Measurements from ENCODE around the gene CYP2A7.
"Not testable (repeated sequence)": the region's sequence is repeated elsewhere in the genome, so short reads cannot be mapped to it uniquely, and the experiment has no call there.

Gene CYP2A7

DNA sequence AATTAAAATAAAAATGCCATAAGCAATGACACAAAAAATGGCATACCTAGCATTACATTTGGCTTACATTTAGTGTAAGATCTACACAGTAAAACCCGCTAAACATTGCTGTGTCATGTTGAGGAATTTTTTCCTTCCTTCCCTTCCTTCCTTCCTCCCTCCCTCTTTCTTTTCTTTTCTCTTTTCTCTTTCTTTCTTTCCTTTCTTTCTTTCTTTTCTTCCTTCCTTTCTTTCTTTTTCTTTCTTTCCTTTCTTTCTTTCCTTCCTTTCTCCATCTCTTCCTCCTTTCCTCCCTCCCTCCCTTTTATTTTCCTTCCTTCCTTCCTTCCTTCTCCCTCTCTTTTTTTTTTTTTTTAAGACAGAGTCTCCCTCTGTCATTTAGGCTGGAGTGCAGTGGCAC is 43.6 kb downstream of the CYP2A7 start:
- not testable (repeated sequence) for DNase-seq

DNA sequence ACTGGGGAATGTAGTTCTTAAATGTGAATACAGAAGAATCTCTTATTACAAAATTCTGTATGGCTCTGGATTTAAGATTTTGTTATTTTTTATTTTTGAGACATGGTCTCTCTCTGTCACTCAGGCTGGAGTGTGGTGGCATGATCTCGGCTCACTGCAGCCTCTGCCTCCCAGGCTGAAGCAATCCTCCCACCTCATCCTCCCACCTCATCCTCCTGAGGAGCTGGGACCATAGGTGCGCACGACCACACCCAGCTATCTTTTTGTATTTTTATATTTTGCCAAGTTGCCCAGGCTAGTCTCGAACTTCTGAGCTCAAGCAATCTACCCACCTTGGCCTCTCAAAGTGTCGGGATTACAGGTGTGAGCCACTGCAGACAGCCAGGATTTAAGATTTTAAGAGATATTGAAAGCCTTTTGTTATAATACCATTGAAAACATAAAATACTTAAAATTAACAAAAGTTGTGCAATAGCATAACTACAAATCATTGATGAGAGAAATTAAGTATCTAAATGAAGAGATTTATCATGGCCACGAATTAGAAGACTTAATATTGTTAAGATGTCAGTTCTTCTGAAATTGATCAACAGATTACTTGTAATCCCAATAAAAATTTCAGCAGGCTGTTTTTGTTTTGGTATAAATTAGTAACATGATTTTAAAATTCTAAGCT is 45.1 kb downstream of the CYP2A7 start:
- DNase-seq, result no peak

DNA sequence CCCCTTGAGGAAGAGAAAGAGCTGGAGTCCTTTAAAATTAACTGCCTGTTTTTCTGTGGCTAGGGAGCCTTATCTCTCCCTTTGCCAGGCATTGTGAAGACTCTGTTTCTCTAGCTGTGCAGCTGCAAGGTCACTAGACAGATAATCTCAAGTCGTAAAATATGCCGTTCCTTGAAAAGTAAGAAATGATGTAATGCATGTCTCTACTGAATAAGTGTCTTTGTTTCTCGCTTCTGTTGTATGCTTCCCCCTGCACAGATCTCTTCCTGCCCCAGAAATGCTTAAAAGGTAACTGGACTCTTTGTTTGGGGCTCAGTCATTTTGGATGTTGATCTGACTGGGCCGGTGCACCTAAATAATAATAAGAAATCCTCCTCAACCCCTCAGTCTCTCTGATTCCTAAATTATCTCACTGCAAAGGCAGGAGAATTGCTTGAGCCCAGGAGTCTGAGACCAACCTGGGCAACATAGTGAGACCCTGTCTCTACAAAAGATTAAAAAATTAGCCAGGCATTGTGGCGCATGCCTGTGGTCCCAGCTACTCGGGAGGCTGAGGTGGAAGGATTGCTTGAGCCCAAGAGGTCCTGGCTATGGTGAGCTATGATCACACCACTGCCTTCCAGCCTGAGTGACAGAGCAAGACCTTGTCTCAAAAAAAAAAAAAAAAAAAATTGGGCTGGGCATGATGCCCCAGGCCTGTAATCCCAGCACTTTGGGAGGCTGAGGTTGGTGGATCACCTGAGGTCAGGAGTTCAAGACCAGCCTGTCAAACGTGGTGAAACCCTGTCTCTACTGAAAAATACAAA is 48.1 kb downstream of the CYP2A7 start:
- DNase-seq, result not testable (repeated sequence)

DNA sequence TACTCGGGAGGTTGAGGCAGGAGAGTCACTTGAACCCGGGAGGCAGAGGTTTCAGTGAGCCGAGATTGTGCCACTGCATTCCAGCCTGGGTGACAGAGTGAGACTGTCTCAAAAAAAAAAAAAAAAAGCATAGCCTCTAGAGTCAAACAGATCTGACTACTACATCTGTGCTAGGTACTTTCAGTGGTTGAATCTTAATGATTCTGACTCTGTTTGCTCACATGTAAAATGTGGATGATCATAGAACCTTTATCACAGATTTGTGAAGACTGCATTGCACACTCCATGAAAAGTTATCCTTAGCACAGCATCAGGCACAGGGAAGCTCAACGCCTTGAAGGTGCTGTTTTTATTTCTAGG is 49.6 kb downstream of the CYP2A7 start:
- not testable (repeated sequence) for DNase-seq

DNA sequence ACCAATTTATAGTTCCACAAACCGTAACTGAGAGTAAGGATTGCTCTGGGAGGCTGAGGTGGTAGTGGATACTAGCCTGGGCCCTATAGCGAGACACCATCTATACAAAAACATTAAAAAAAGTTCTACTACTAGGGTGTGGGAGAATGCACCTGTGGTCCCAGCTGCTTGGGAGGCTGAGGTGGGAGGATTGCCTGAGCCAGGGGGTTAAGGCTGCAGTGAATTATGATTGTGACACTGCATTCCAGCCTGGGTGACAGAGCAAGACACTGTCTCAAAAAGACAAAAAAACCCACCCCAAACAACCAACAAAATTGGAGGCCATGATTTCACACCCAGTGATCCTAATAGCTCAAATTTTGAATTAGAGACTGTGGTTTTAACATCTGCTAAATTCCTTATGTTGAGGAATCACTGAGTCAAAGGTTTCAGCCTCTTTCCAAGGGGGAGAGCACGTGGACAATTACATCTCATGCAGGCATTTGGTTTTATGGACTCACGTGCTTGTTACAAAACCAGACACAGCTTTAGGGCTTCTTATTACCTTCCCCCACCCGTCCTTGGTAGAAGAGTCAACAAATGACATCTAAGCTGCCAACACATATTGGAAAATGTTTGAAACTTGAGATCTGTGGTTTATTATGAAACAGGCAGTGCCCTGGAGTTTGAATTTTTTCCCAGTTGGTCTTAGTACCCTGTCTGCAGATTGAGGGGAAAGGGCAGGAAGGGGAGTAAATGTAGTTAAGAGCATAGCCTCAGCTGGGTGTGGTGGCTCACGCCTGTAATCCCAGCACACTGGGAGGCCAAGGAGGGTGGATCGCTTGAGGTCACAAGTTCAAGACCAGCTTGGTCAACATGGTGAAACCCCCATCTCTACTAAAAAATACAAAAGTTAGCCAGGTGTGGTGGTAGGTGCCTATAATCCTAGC is 50.3 kb downstream of the CYP2A7 start:
- peak in 1 of 2 experiments; percentile 7 for DNase-seq

DNA sequence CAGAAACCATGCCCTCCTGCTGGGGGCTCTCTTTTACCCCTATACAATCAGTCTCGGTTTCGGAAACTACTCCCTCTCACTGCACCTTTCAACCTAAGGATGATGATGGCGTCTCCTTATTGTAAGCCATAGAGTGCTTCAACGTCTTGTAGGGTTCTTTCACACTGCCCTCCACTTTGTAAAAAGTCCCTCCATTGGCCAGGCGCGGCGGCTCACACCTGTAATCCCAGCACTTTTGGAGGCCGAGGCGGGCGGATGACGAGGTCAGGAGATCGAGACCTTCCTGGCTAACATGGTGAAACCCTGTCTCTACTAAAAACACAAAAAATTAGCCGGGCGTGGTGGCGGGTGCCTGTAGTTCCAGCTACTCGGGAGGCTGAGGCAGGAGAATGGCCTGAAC is 51.3 kb downstream of the CYP2A7 start:
- not testable (repeated sequence) for DNase-seq

DNA sequence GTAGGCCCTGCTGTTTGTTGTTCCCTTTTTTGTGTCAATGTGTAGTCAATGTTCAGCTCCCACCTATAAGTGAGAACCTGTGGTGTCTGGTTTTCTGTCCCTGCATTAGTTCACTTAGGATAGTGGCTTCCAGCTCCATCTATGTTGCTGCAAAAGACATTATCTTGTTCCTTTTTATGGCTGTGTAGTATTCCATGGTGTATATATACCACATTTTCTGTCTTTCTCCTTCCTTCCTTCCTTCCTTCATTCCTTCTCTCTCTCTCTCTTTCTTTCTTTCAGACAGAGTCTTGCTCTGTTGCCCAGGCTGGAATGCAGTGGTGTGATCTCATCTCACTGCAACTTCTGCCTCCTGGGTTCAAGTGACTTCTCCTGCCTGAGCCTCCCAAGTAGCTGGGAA is 52.8 kb downstream of the CYP2A7 start:
- no peak for DNase-seq

DNA sequence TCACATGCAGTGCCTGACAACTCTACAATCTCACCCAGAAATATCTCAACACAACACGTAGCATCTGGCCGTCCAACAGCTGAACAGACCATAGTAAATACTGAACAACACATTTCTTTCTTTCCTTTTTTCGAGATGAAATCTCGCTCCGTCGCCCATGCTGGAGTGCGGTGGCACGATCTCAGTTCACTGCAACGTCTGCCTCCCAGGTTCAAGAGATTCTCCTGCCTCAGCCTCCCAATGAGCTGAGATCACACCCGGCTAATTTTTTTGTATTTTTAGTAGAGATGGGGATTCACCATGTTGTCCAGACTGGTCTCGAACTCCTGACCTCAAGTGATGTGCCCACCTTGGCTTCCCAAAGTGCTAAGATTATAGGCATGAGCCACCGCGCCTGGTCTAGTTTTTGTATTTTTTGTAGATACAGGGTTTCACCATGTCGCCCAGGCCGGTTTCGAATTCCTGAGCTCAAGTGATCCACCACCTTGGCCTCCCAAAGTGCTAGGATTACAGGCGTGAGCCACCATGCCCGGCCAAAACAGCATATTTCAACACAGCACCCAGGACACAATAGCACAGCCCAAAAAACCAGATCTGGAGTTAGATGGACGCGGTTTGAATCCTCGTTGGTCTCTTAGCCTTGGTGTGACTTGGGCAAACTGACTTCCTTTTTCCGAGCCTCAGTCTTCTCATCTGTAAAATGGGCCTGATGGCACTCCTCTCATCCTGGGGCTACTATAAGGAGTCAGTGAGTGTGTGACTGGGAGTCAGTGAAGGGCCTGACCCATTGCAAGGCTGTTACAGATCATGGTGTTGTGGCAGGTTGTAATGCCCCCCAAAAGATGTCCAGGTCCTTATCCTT is 54.4 kb downstream of the CYP2A7 start:
- no peak for DNase-seq

DNA sequence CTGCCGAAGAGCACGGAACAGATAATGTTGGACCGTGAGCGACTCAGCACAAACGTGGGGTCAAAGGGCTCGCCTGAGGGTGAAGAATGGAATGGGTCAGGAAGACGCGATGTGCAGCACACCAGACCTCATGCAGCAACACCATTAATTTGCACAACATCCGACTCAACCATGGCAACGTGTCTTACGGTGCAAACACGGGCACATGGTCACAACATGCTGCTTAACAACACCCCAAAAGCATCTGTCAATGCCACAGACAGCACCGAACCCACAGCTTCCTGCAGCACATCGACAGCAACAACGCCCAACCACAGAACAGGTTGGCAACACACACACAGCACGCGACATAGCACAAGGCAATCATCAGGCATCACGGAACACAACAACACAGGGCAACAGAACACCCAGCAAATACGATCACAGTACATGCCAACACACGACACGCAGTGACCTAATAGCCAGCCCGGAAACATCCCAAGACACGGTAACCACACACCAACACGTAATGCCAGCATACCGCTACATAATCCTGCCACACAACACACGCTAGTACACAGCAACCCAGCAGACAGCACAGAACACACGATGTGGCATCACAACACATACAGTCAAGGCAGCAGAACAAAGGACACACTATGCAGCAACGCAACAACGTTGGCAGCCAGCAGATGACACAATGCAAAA is 55.2 kb downstream of the CYP2A7 start:
- DNase-seq, result not testable (repeated sequence)

DNA sequence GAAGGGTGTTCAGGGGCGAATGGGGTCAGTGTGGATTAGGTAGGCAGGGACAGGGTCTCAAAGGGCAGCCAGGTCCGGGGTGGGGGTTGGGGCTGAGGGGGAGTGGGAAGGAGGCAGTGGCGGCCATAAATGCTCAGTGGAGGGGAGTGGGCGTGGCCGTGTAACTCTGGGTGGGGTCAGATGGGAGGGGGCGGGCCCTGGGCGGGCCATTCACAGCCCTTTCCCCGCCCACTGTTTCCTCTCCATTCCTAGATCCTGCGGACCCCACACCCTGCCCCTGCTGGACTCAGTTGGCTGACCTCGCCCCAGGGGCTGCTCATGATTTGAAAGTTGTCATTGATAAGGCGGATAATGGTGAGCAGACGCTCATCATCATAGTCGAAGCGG is 55.7 kb downstream of the CYP2A7 start:
- DNase-seq, result not testable (repeated sequence)

DNA sequence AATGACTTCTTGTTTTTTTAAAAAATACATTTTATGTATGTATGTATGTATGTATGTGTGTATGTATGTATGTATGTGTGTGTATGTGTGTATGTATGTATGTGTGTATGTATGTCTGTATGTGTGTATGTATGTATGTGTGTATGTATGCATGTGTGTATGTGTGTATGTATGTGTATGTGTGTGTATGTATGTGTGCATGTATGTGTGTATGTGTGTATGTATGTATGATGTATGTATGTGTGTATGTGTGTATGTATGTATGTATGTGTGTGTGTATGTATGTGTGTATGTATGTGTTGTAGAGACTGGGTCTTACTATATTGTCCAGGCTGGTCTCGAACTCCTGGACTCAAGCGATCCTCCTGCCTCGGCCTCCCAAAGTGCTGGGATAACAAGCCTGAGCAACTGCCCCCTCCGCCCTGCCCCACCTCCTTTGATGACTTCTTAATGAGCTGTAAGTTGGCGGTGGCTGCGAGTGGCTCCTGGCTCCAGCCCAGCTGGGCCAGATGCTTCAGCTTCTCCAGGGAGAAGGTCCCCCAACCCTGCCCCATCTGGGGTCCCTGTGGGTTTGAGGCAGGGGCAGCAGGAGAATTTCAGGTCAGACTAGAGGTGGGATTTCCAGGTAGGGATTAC is 56.5 kb downstream of the CYP2A7 start:
- DNase-seq, result not testable (repeated sequence)
